Stimulated activated naive B cell treated with anti-CD40 and anti-IgM and Interleukin-4, amounts not matched to agents 10 μg/mL and 1 μg/mL and 100 μg/mL, for 72 hours (primary cell): ENCODE results near the gene NCBP3.

Experiments used
- ATAC-seq, 2 donors: fragments of 150-1000 bp; cut with Tn5 transposase; replicated peaks; 2 replicates each; pipeline ENCODE4 v1.10.0; 2021; ENCODE audit warnings: moderate library complexity in 1 of 2
- DNase-seq: peaks from one replicate; pipeline ENCODE4 v3.0.0; 2021
- H3K27ac Mint-ChIP-seq: one replicate; pipeline ENCODE4 v1.8.0; 2022; ENCODE audit warnings: mild to moderate bottlenecking, mixed read lengths
- H3K27me3 Mint-ChIP-seq, 2 donors: one replicate each; pipeline ENCODE4 v1.8.0; 2022; ENCODE audit warnings: mixed read lengths in 2 of 2
- H3K36me3 Mint-ChIP-seq, 2 donors: one replicate each; pipeline ENCODE4 v1.8.0; 2022; ENCODE audit warnings: mixed read lengths in 2 of 2, mild to moderate bottlenecking in 1 of 2
- H3K4me1 Mint-ChIP-seq, 2 donors: one replicate each; pipeline ENCODE4 v1.8.0; 2022; ENCODE audit warnings: mixed read lengths in 2 of 2, mild to moderate bottlenecking in 1 of 2
- H3K4me3 Mint-ChIP-seq, 2 donors: one replicate each; pipeline ENCODE4 v1.8.0; 2022; ENCODE audit warnings: mild to moderate bottlenecking in 2 of 2, mixed read lengths in 2 of 2, moderate library complexity in 1 of 2
- H3K9me3 Mint-ChIP-seq, 2 donors: one replicate each; pipeline ENCODE4 v1.8.0; 2022; ENCODE audit warnings: mixed read lengths in 2 of 2, mild to moderate bottlenecking in 1 of 2

Gene NCBP3

DNA sequence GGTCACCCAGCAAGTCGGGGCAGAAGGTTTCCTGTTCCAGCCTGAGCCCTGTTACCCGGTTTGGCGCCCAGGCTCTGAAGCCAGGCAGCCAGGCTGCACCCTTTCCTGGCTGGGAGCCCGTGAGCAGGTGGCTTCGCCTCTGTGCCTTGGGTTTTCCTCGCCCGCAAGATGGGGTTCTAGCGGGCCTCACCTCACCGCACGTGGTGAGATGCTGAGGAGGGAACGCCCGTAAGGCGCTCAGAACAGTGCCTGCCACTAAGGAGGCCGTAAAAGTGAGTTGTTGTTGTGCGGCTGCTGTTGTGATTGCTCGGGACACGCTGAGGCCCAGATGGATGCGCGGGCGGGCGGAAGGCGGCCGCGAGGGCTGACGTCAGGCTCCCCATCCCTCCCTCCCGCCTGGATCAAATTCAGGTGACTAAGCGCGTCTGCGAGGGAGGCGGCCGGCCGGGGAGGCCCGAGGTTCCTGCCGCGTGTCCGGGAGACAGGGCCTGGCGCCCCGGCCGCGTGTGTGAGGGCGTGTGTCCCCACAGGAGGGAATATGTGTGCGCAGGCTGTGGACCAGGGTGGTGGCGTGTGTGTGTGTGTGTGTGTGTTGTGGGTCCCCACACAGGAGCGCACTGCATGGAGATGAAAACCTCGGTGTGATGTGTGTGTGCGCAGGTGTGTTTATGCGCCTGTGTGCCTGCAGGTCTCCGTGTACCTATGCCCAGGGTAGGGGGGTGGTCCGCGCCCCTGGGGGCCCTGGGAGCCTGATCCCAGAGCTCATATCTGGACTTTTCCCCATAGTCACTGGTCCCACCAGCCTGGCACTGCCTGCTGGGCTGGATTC is 42.5 kb upstream of the NCBP3 start:
- Mint-ChIP-seq H3K27me3 (no peaks in the 10 kb centered on the region), H3K9me3 (no peaks in the 10 kb centered on the region), H3K4me3 (no peak overlapping the region), H3K27ac (no peak overlapping the region), H3K4me1 (peaks cover 48 to 66% of the 10 kb centered on the region in 2 donors), H3K36me3 (peaks cover 10 to 17% of the 10 kb centered on the region in 2 donors)
- no peak for ATAC-seq
- no peak for DNase-seq

DNA sequence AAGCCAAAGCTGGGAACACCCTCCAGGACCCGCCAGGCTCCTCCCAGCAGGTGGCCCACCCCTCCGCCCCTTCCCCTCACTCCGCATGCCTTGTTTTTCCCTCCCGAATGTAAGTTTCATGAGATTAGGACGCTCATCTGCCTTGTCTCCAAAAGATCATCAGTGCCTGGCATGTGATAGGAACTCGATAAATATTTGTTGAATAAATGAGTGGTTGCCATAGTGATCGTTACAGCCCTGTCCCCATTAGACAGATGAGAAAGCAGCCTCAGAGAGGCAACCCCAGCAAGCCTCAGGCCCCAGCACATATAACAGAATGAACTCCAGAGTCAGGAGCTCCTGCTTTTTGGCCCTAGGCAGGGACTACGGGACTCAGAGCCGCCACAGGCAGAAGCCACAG is 41.8 kb upstream of the NCBP3 start:
- H3K4me1 Mint-ChIP-seq = peaks cover 47 to 68% of the 10 kb centered on the region in 2 donors
- H3K27ac Mint-ChIP-seq = peak overlapping the region; percentile 9
- H3K9me3 Mint-ChIP-seq = no peaks in the 10 kb centered on the region
- no peak for DNase-seq
- no peaks in the 10 kb centered on the region for H3K27me3 Mint-ChIP-seq
- no peak for ATAC-seq
- peaks cover 13 to 24% of the 10 kb centered on the region in 2 donors for H3K36me3 Mint-ChIP-seq
- no peak overlapping the region for H3K4me3 Mint-ChIP-seq

- H3K36me3 Mint-ChIP-seq = peaks cover 14 to 26% of the 10 kb centered on the region in 2 donors
- no peaks in the 10 kb centered on the region for H3K27me3 Mint-ChIP-seq
- H3K4me3 Mint-ChIP-seq = peak overlapping the region in 1 of 2 donors; percentile 3
- no peak for ATAC-seq
- no peak for DNase-seq
- peak overlapping the region; percentile 85 for H3K27ac Mint-ChIP-seq
- peaks cover 48 to 72% of the 10 kb centered on the region in 2 donors for H3K4me1 Mint-ChIP-seq
- H3K9me3 Mint-ChIP-seq = no peaks in the 10 kb centered on the region
These were observed 41.3 kb upstream of the NCBP3 start for GRCh38 chr17:3887394-3887793.

GRCh38 chr17:3886776-3887175 is 40.7 kb upstream of the NCBP3 start:
- Mint-ChIP-seq H3K36me3 (peaks cover 14 to 26% of the 10 kb centered on the region in 2 donors), H3K27me3 (no peaks in the 10 kb centered on the region), H3K4me3 (peak overlapping the region in 1 of 2 donors; percentile 3), H3K4me1 (peaks cover 48 to 72% of the 10 kb centered on the region in 2 donors), H3K27ac (peak overlapping the region; percentile 85), H3K9me3 (no peaks in the 10 kb centered on the region)
- ATAC-seq = peak; percentile 55 to 62
- no peak for DNase-seq

DNA sequence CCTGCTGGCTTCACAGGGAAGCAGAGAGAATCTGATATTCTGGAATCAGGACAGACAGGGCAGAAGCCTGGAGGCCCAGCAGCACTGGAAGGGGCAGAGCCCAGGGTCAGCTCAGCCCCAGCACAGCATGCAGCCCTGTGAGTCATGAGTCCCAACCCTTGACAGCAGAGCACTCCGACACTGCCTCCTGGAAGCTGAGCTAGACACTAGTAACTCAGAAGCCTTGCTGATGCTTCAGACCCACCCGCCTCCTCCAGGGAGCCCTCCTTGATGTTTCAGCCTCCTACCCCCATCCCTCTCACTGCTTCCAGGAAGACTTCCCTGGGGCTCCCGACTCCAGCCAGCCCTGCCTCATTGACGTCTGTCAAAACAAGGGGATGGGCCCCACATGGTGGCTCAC is 39.9 kb upstream of the NCBP3 start:
- Mint-ChIP-seq H3K9me3 (no peaks in the 10 kb centered on the region), H3K36me3 (peaks cover 14 to 32% of the 10 kb centered on the region in 2 donors), H3K4me3 (no peak overlapping the region), H3K27me3 (no peaks in the 10 kb centered on the region), H3K4me1 (peaks cover 40 to 64% of the 10 kb centered on the region in 2 donors), H3K27ac (peak overlapping the region; percentile 47)
- ATAC-seq (no peak), DNase-seq (no peak)

DNA sequence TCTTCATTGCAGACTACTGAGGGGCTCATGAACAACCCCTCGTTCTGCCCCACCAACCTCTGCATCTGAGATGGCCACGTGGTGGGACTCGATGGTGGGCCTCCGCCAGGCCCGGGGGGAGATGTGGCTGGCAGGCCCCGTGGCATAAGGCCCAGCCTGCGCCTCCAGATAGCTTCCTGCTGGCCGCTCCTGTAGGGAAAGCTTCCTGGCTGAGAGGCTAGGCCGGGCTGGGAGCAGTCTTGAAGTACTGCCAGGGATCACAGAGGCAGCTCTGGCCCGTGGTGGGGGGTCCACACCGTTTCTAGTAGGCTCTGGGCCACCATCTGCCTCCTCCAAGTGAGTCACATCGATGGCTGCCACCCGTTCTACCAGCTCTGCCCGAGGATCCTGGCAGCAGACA is 39.2 kb upstream of the NCBP3 start:
- no peak for DNase-seq
- ATAC-seq = no peak
- H3K36me3 Mint-ChIP-seq = peaks cover 15 to 32% of the 10 kb centered on the region in 2 donors
- H3K4me3 Mint-ChIP-seq = no peak overlapping the region
- no peaks in the 10 kb centered on the region for H3K9me3 Mint-ChIP-seq
- no peaks in the 10 kb centered on the region for H3K27me3 Mint-ChIP-seq
- H3K27ac Mint-ChIP-seq = no peak overlapping the region
- peaks cover 33 to 57% of the 10 kb centered on the region in 2 donors for H3K4me1 Mint-ChIP-seq

- Mint-ChIP-seq H3K27ac (no peak overlapping the region), H3K4me1 (peaks cover 27 to 46% of the 10 kb centered on the region in 2 donors), H3K36me3 (peaks cover 23 to 42% of the 10 kb centered on the region in 2 donors), H3K27me3 (no peaks in the 10 kb centered on the region), H3K9me3 (no peaks in the 10 kb centered on the region), H3K4me3 (no peak overlapping the region)
- ATAC-seq (no peak), DNase-seq (no peak)
These were observed 38.1 kb upstream of the NCBP3 start for GRCh38 chr17:3884188-3884587.

DNA sequence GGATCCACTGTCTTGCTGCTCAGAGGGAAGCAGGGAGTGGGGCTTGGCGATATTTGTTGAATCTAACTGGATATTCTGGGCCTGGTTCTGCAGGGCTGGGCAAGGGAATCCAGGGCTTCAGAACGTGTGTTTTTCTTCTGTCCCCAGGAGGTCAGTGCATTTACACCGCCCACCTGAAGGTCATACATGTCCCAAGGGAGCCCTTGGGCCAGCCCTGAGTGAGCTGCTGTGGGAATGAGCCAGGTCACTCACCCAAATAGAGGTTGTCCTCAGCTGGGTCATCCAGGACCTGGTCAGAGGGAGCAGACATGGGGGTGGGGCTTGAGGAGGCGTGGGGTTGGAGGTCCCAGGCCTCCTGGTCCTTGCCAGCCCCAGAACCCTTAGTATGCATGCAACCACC is 36.2 kb upstream of the NCBP3 start:
- Mint-ChIP-seq H3K4me3 (no peak overlapping the region), H3K27me3 (no peaks in the 10 kb centered on the region), H3K4me1 (peaks cover 19 to 27% of the 10 kb centered on the region in 2 donors), H3K36me3 (peaks cover 29 to 56% of the 10 kb centered on the region in 2 donors), H3K27ac (no peak overlapping the region), H3K9me3 (no peaks in the 10 kb centered on the region)
- DNase-seq = no peak
- ATAC-seq = peak; percentile 26 to 36

GRCh38 chr17:3880983-3881382 is 34.9 kb upstream of the NCBP3 start:
- Mint-ChIP-seq H3K36me3 (peaks cover 39 to 64% of the 10 kb centered on the region in 2 donors), H3K4me3 (no peak overlapping the region), H3K27me3 (no peaks in the 10 kb centered on the region), H3K9me3 (no peaks in the 10 kb centered on the region), H3K4me1 (peaks cover 6 to 14% of the 10 kb centered on the region in 2 donors), H3K27ac (peak overlapping the region; percentile 59)
- ATAC-seq (no peak), DNase-seq (no peak)

- no peak overlapping the region for H3K27ac Mint-ChIP-seq
- H3K36me3 Mint-ChIP-seq = peaks cover 44 to 66% of the 10 kb centered on the region in 2 donors
- ATAC-seq = no peak
These were observed 33.8 kb upstream of the NCBP3 start for GRCh38 chr17:3879591-3880417.

GRCh38 chr17:3879186-3879585 is 33.1 kb upstream of the NCBP3 start:
- Mint-ChIP-seq H3K4me1 (peaks cover 6 to 14% of the 10 kb centered on the region in 2 donors), H3K27me3 (no peaks in the 10 kb centered on the region), H3K4me3 (no peak overlapping the region), H3K9me3 (no peaks in the 10 kb centered on the region), H3K27ac (no peak overlapping the region), H3K36me3 (peaks cover 38 to 62% of the 10 kb centered on the region in 2 donors)
- ATAC-seq (no peak), DNase-seq (no peak)

More at GRCh38 chr17:3879591-3880417, 33.8 kb upstream of the NCBP3 start:
- Mint-ChIP-seq H3K4me1 (peaks cover 6 to 14% of the 10 kb centered on the region in 2 donors), H3K9me3 (no peaks in the 10 kb centered on the region), H3K27me3 (no peaks in the 10 kb centered on the region), H3K4me3 (no peak overlapping the region)
- DNase-seq = no peak

DNA sequence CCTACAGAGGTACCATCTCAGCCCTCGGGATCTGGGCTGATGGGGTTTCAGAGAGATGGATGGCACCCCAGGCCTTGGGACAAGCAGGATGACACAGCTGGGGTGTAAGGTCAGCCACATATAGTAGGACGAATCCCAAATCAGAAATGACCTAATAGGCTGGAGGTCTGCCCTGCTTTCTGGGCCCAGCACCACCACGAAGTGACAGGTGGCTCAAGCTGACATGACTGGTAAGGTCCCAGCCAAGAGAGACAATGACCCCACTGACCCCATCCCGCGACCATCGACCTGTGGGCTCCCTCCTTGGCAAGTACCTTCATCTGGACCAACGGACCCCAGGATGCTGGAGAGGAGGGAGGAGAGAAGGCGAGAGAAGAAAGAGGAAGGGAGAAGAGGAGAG is 31.2 kb upstream of the NCBP3 start:
- ATAC-seq (no peak), DNase-seq (no peak)
- Mint-ChIP-seq H3K4me1 (peaks cover 2% of the 10 kb centered on the region in 2 donors), H3K4me3 (no peak overlapping the region), H3K27me3 (no peaks in the 10 kb centered on the region), H3K36me3 (peaks cover 45 to 62% of the 10 kb centered on the region in 2 donors), H3K9me3 (no peaks in the 10 kb centered on the region), H3K27ac (no peak overlapping the region)

DNA sequence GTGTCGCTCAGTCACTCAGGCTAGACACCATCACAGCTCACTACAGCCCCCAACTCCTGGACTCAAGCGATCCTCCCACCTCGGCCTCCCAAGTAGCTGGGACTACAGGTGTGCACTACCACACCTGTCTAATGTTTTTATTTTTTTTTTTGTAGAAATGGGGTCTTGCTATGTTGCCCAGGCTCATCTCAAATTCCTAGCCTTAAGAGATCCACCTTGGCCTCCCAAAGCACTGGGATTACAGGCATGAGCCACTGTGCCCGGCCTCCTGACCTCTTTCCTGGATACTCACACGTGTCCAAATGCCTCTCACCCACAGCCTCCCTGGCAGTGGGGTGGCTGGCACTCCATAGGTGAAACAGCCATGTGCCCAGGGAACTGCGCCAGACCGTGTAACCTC is 29.3 kb upstream of the NCBP3 start:
- H3K27me3 Mint-ChIP-seq = no peaks in the 10 kb centered on the region
- no peaks in the 10 kb centered on the region for H3K9me3 Mint-ChIP-seq

DNA sequence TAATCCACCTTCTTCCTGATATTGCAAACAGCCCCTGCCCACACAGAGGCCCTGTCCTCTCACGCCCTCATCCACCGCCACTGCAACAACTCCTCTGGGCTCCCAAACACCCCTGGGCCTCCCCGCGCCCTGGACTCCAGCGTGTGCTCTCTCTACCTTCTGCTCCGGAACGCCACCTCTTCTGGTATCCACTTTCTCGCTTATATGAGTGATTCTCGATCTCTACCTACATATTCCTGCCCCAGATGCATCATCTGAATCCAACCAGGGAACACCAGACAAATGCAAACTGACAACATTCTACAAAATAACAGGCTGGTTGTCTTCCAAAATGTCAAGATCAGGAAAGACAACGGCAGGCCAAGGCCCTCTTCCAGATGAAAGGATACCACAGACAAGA is 27.8 kb upstream of the NCBP3 start:
- no peak overlapping the region for H3K27ac Mint-ChIP-seq
- H3K9me3 Mint-ChIP-seq = no peaks in the 10 kb centered on the region
- ATAC-seq (no peak), DNase-seq (no peak)
- H3K36me3 Mint-ChIP-seq = peaks cover 50 to 67% of the 10 kb centered on the region in 2 donors
- no peak overlapping the region for H3K4me3 Mint-ChIP-seq
- no peaks in the 10 kb centered on the region for H3K27me3 Mint-ChIP-seq
- peaks cover 5 to 9% of the 10 kb centered on the region in 2 donors for H3K4me1 Mint-ChIP-seq

More for the DNA sequence above, 29.3 kb upstream of the NCBP3 start:
- Mint-ChIP-seq H3K4me1 (peaks cover 5 to 9% of the 10 kb centered on the region in 2 donors), H3K27ac (no peak overlapping the region), H3K36me3 (peaks cover 54 to 71% of the 10 kb centered on the region in 2 donors), H3K4me3 (no peak overlapping the region)
- ATAC-seq (no peak), DNase-seq (no peak)
